SK-N-SH (cell line): Measurements from ENCODE around the gene ATP6V1F. TPM values are rescaled to one million over a fixed set of nuclear protein-coding genes. Genes with fewer than 3 reads are reported as not detected.

Experiments used
- CTCF ChIA-PET: fragments of 300-600, 350-600 bp; formaldehyde crosslinking; extraction: SDS; loops from one replicate; lab custom pipeline; 2021; lab: Yijun Ruan, JAX
- POLR2A ChIA-PET: fragments of 350-600 bp; sonication (Branson Sonifier 250); formaldehyde crosslinking; extraction: SDS; loops from one replicate; lab custom pipeline; 2020; ENCODE audit warnings: antibody characterized with exemption, inconsistent platforms; lab: Yijun Ruan, JAX
- DNase-seq: peaks from one replicate; pipeline ENCODE4 v3.0.0; 2012
- H2AFZ ChIP-seq: fragments of 200-600 bp; sonication (generic); 2 replicates; pipeline ENCODE4 v1.8.1; 2016; ENCODE audit warnings: antibody characterized with exemption, mild to moderate bottlenecking, low read depth
- H3F3A ChIP-seq: fragments of 200-600 bp; sonication (generic); replicated peaks from 2 replicates; pipeline ENCODE3; 2016; ENCODE audit warnings: antibody characterized with exemption, mild to moderate bottlenecking; ENCODE audit not compliant: insufficient read depth
- H3K27ac ChIP-seq, 2 experiments: fragments of 200-500 bp in 1 of 2; fragments of 200-600 bp in 1 of 2; sonication (Bioruptor generic) in 1 of 2; sonication (generic), shearing (Covaris generic) in 1 of 2; 2 replicates each; pipeline versions ENCODE4 v1.5.1 to v1.6.1; 2014 to 2016; ENCODE audit warnings: low read depth in 2 of 2, inconsistent platforms in 1 of 2, low read length in 1 of 2, mild to moderate bottlenecking in 1 of 2, mixed read lengths in 1 of 2
- H3K27me3 ChIP-seq: fragments of 200-600 bp; sonication (generic), shearing (Covaris generic); 2 replicates; pipeline ENCODE4 v1.6.1; 2016; ENCODE audit warnings: mixed run types; ENCODE audit not compliant: insufficient read depth
- H3K36me3 ChIP-seq, 2 experiments: fragments of 200-500 bp in 1 of 2; fragments of 200-600 bp in 1 of 2; sonication (Bioruptor generic) in 1 of 2; sonication (generic) in 1 of 2; replicated peaks in 1 of 2; 2 replicates each; pipeline versions ENCODE3 to v1.5.1; 2014 to 2016; ENCODE audit warnings: low read length in 1 of 2, mild to moderate bottlenecking in 1 of 2; ENCODE audit not compliant: insufficient read depth in 2 of 2, control insufficient read depth in 1 of 2
- H3K4me1 ChIP-seq, 2 experiments: fragments of 200-500 bp in 1 of 2; fragments of 200-600 bp in 1 of 2; sonication (Bioruptor generic) in 1 of 2; sonication (generic), shearing (Covaris generic) in 1 of 2; 2 replicates each; pipeline versions ENCODE4 v1.5.1 to v1.6.1; 2014 to 2016; ENCODE audit warnings: low read depth in 1 of 2, low read length in 1 of 2, mixed run types in 1 of 2; ENCODE audit not compliant: insufficient read depth in 2 of 2, control insufficient read depth in 1 of 2
- H3K4me2 ChIP-seq: fragments of 200-600 bp; sonication (generic), shearing (Covaris generic); 2 replicates; pipeline ENCODE4 v1.6.1; 2017; ENCODE audit warnings: mixed run types
- H3K4me3 ChIP-seq, 2 experiments: fragments of 200-500 bp in 1 of 2; fragments of 200-600 bp in 1 of 2; sonication (Bioruptor generic) in 1 of 2; sonication (generic), shearing (Covaris generic) in 1 of 2; 2 replicates each; pipeline versions ENCODE4 v1.5.1 to v1.8.1; 2014 to 2016; ENCODE audit warnings: low read depth in 2 of 2, inconsistent platforms in 1 of 2, low read length in 1 of 2, mild to moderate bottlenecking in 1 of 2, mixed read lengths in 1 of 2, moderate library complexity in 1 of 2
- H3K79me2 ChIP-seq: fragments of 200-600 bp; sonication (generic); 2 replicates; pipeline ENCODE4 v1.8.1; 2017; ENCODE audit warnings: mild to moderate bottlenecking; ENCODE audit not compliant: insufficient read depth
- H3K9ac ChIP-seq: fragments of 200-600 bp; sonication (generic); 2 replicates; pipeline ENCODE4 v1.6.1; 2017; ENCODE audit warnings: mixed run types
- H3K9me2 ChIP-seq: fragments of 200-600 bp; sonication (generic); 2 replicates; pipeline ENCODE4 v1.6.1; 2017; ENCODE audit warnings: mixed run types
- H3K9me3 ChIP-seq: fragments of 200-600 bp; sonication (generic); 2 replicates; pipeline ENCODE4 v1.6.1; 2017; ENCODE audit warnings: mixed run types, mild to moderate bottlenecking, moderate library complexity
- H4K20me1 ChIP-seq: fragments of 200-600 bp; sonication (generic); 2 replicates; pipeline ENCODE4 v1.6.1; 2017; ENCODE audit warnings: mild to moderate bottlenecking, mixed run types; ENCODE audit not compliant: insufficient read depth
- EP300 ChIP-seq, 2 experiments: IDR thresholded peaks; 2 replicates each; pipeline versions ENCODE4 v1.4.0 to v1.6.1; 2012; ENCODE audit warnings: borderline replicate concordance in 1 of 2, low read depth in 1 of 2, low read length in 1 of 2
- FOSL2 ChIP-seq: IDR thresholded peaks from 2 replicates; pipeline ENCODE4 v1.4.0; 2012; ENCODE audit warnings: low read depth, mild to moderate bottlenecking, moderate library complexity, borderline replicate concordance
- FOXJ3 ChIP-seq: sonication (generic); formaldehyde crosslinking; IDR thresholded peaks from 2 replicates; pipeline ENCODE4 v1.5.1; 2020; ENCODE audit warnings: mild to moderate bottlenecking, missing genetic modification reagents
- GATA2 ChIP-seq: sonication (generic); formaldehyde crosslinking; IDR thresholded peaks from 2 replicates; pipeline ENCODE4 v1.5.0; 2020; ENCODE audit warnings: mild to moderate bottlenecking, missing genetic modification reagents
- MAX ChIP-seq: IDR thresholded peaks from 2 replicates; pipeline ENCODE4 v1.4.0; 2012; ENCODE audit warnings: low read depth
- MEF2A ChIP-seq: IDR thresholded peaks from 2 replicates; pipeline ENCODE4 v1.4.0; 2012; ENCODE audit warnings: low read depth, borderline replicate concordance
- MXI1 ChIP-seq: IDR thresholded peaks from 2 replicates; pipeline ENCODE4 v1.6.1; 2012; ENCODE audit warnings: mild to moderate bottlenecking, low read depth, low read length, improper control_type of control experiment
- NFIC ChIP-seq: IDR thresholded peaks from 2 replicates; pipeline ENCODE4 v1.4.0; 2012; ENCODE audit warnings: borderline replicate concordance
- NRF1 ChIP-seq: IDR thresholded peaks from 2 replicates; pipeline ENCODE4 v1.6.1; 2012; ENCODE audit warnings: low read depth, mild to moderate bottlenecking, low read length
- PBX3 ChIP-seq: IDR thresholded peaks from 2 replicates; pipeline ENCODE4; 2012
- RCOR1 ChIP-seq: fragments of 150-350 bp; IDR thresholded peaks from 2 replicates; pipeline ENCODE4 v1.6.1; 2017; ENCODE audit warnings: antibody characterized with exemption, low read length
- RFX5 ChIP-seq: IDR thresholded peaks from 2 replicates; pipeline ENCODE4 v1.6.1; 2012; ENCODE audit warnings: mild to moderate bottlenecking, improper control_type of control experiment, low read length
- SMC3 ChIP-seq: IDR thresholded peaks from 2 replicates; pipeline ENCODE4 v1.6.1; 2012; ENCODE audit warnings: low read depth, low read length, improper control_type of control experiment
- TAF1 ChIP-seq: IDR thresholded peaks from 2 replicates; pipeline ENCODE4 v1.6.1; 2012; ENCODE audit warnings: low read depth, mild to moderate bottlenecking, low read length, moderate library complexity, borderline replicate concordance
- TCF12 ChIP-seq: IDR thresholded peaks from 2 replicates; pipeline ENCODE4 v1.4.0; 2012
- USF1 ChIP-seq: IDR thresholded peaks from 2 replicates; pipeline ENCODE4 v1.4.0; 2012; ENCODE audit warnings: low read depth, borderline replicate concordance
- USF2 ChIP-seq: fragments of 150-350 bp; IDR thresholded peaks from 2 replicates; pipeline ENCODE4 v1.6.1; 2017; ENCODE audit warnings: antibody characterized with exemption, low read length, low read depth, borderline replicate concordance
- WGBS: methylation state at CpG from one replicate; pipeline ENCODE4 v1.1.6; 2017; ENCODE audit warnings: low lambda C conversion rate; 5-methylcytosine and 5-hydroxymethylcytosine counted together
- polyA plus RNA-seq, 3 experiments: library from polyadenylated mRNA; depleted of rRNA; stranded (reverse); fragments of >200 nt; gene quantifications; 2 replicates each; pipeline ENCODE4 v1.2.3, GENCODE V29; 2012

The ATP6V1F gene
- polyA plus RNA-seq, 1 of the 3 experiments (the other 2 are of a cell fraction), result 495 TPM

GRCh38 chr7:128855559-128855958 lies 7.1 kb upstream of the ATP6V1F start:
- WGBS, result 90% methylated on average over 3 of the region's 3 CpGs
- POLR2A ChIA-PET, result no interaction called here
- no peaks in the 10 kb centered on the region for H3K27me3 ChIP-seq
- TF ChIP-seq NFIC (no peak), PBX3 (no peak), USF1 (no peak), MEF2A (no peak), EP300 (IDR thresholded peaks at IDR 0.05; ENCODE audit: borderline replicate concordance in 1 of 2, low read depth in 1 of 2, low read length in 1 of 2) (no peak)
- no peak for DNase-seq
- H3K9ac ChIP-seq, result no peak overlapping the region
- peaks cover 47% of the 10 kb centered on the region for H3F3A ChIP-seq
- peaks cover 0 to 3% of the 10 kb centered on the region in 2 experiments; a peak in 1 of 4 replicates for H3K4me1 ChIP-seq
- peaks cover 4% of the 10 kb centered on the region; the same call in 1 of the 2 replicates for H4K20me1 ChIP-seq
- no peak overlapping the region for H3K4me3 ChIP-seq
- H3K79me2 ChIP-seq, result no peaks in the 10 kb centered on the region
- H3K9me2 ChIP-seq, result no peaks in the 10 kb centered on the region
- H3K36me3 ChIP-seq, result peaks cover 50 to 66% of the 10 kb centered on the region in 2 experiments
- CTCF ChIA-PET, result no interaction called here
- no peak overlapping the region for H3K4me2 ChIP-seq
- H2AFZ ChIP-seq, result no peak overlapping the region
- no peak overlapping the region for H3K27ac ChIP-seq
- H3K9me3 ChIP-seq, result no peaks in the 10 kb centered on the region

GRCh38 chr7:128856001-128856718 lies 6.5 kb upstream of the ATP6V1F start:
- Histone ChIP-seq H3K4me1 (peaks cover 0 to 8% of the 10 kb centered on the region in 2 experiments; a peak in 1 of 4 replicates), H3K36me3 (peaks cover 49 to 60% of the 10 kb centered on the region in 2 experiments), H3K4me2 (no peak overlapping the region), H3K9me2 (no peaks in the 10 kb centered on the region), H3K9ac (no peak overlapping the region), H4K20me1 (peaks cover 4% of the 10 kb centered on the region; the same call in 1 of the 2 replicates), H3F3A (peaks cover 53% of the 10 kb centered on the region), H3K4me3 (no peak overlapping the region), H3K79me2 (no peaks in the 10 kb centered on the region), H2AFZ (no peak overlapping the region), H3K9me3 (no peaks in the 10 kb centered on the region), H3K27ac (no peak overlapping the region), H3K27me3 (no peaks in the 10 kb centered on the region)
- POLR2A ChIA-PET, result no interaction called here
- no peak for DNase-seq
- no peak for TF ChIP-seq RCOR1
- no peak for TF ChIP-seq MXI1
- TF ChIP-seq FOXJ3 (CRISPR knock-in tag), result no peak
- no peak for TF ChIP-seq USF2
- no peak for TF ChIP-seq PBX3
- no peak for TF ChIP-seq NFIC
- no peak for TF ChIP-seq USF1
- no peak for TF ChIP-seq TCF12
- TF ChIP-seq NRF1, result no peak
- no peak for TF ChIP-seq FOSL2
- TF ChIP-seq RFX5, result no peak
- TF ChIP-seq MAX, result no peak
- TF ChIP-seq TAF1, result no peak
- TF ChIP-seq SMC3, result no peak
- no peak for TF ChIP-seq EP300 (IDR thresholded peaks at IDR 0.05; ENCODE audit: borderline replicate concordance in 1 of 2, low read depth in 1 of 2, low read length in 1 of 2)
- TF ChIP-seq GATA2, result no peak
- 88% methylated on average over 14 of the region's 17 CpGs for WGBS
- CTCF ChIA-PET, result interaction anchor here (0.9 to 1.0 kb wide), 2 partner anchors 20 to 23 kb away, joined by 3 to 5 read pairs; no protein-coding TSS in a partner anchor
